ENCODE data around the gene C12orf60. TPM values are rescaled to one million over a fixed set of nuclear protein-coding genes. Genes with fewer than 3 reads are reported as not detected.

Gene C12orf60
- total RNA-seq, 1 experiment from 2014 or later, result 3.5 TPM

- H3K4me1 ChIP-seq (ENCODE audit: control insufficient read depth in 1 of 2, insufficient read depth in 2 of 2, low read length in 2 of 2), result peaks cover 0 to 13% of the 10 kb centered on the region in 2 experiments; a peak in 3 of 4 replicates
- no peaks in the 10 kb centered on the region for H3K79me2 ChIP-seq (ENCODE audit: insufficient read depth, low read length)
- no peaks in the 10 kb centered on the region for H3K27me3 ChIP-seq (ENCODE audit: insufficient read depth, low read length)
- H4K20me1 ChIP-seq (ENCODE audit: insufficient read depth), result no peaks in the 10 kb centered on the region
- BruUV-seq (replicated peaks), result no TSS peak
- POLR2A ChIA-PET, result no interaction called here
- H3K4me2 ChIP-seq (ENCODE audit: low read length), result no peak overlapping the region
- no peaks in the 10 kb centered on the region for H3K36me3 ChIP-seq (ENCODE audit: control insufficient read depth in 1 of 2, insufficient read depth in 2 of 2, low read length in 2 of 2)
- no peak overlapping the region for H3K27ac ChIP-seq (ENCODE audit: low read depth, low read length)
- H3K4me3 ChIP-seq (replicated peaks in 1 of 2; ENCODE audit: low read depth in 1 of 2, low read length in 2 of 2), result no peak overlapping the region
- no peak for ATAC-seq
- H3K9ac ChIP-seq (ENCODE audit: low read length), result no peak overlapping the region
- TF ChIP-seq, protein P1, sequence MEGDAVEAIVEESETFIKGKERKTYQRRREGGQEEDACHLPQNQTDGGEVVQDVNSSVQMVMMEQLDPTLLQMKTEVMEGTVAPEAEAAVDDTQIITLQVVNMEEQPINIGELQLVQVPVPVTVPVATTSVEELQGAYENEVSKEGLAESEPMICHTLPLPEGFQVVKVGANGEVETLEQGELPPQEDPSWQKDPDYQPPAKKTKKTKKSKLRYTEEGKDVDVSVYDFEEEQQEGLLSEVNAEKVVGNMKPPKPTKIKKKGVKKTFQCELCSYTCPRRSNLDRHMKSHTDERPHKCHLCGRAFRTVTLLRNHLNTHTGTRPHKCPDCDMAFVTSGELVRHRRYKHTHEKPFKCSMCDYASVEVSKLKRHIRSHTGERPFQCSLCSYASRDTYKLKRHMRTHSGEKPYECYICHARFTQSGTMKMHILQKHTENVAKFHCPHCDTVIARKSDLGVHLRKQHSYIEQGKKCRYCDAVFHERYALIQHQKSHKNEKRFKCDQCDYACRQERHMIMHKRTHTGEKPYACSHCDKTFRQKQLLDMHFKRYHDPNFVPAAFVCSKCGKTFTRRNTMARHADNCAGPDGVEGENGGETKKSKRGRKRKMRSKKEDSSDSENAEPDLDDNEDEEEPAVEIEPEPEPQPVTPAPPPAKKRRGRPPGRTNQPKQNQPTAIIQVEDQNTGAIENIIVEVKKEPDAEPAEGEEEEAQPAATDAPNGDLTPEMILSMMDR (IDR thresholded peaks at IDR 0.05 in 2 of 3, conservative IDR thresholded peaks at IDR 0.05 in 1 of 3; ENCODE audit: borderline replicate concordance in 1 of 3, insufficient read depth in 1 of 3, low read depth in 2 of 3, low read length in 2 of 3), result no peak
- TF ChIP-seq POLR2AphosphoS5 (IDR thresholded peaks at IDR 0.05; ENCODE audit: low read depth, low read length) (no peak), CEBPB (IDR thresholded peaks at IDR 0.05; ENCODE audit: low read depth) (no peak), TCF7L2 (IDR thresholded peaks at IDR 0.05; ENCODE audit: borderline replicate concordance, extremely low read depth, insufficient read depth, insufficient read length) (no peak)
- TF ChIP-seq, protein P2, sequence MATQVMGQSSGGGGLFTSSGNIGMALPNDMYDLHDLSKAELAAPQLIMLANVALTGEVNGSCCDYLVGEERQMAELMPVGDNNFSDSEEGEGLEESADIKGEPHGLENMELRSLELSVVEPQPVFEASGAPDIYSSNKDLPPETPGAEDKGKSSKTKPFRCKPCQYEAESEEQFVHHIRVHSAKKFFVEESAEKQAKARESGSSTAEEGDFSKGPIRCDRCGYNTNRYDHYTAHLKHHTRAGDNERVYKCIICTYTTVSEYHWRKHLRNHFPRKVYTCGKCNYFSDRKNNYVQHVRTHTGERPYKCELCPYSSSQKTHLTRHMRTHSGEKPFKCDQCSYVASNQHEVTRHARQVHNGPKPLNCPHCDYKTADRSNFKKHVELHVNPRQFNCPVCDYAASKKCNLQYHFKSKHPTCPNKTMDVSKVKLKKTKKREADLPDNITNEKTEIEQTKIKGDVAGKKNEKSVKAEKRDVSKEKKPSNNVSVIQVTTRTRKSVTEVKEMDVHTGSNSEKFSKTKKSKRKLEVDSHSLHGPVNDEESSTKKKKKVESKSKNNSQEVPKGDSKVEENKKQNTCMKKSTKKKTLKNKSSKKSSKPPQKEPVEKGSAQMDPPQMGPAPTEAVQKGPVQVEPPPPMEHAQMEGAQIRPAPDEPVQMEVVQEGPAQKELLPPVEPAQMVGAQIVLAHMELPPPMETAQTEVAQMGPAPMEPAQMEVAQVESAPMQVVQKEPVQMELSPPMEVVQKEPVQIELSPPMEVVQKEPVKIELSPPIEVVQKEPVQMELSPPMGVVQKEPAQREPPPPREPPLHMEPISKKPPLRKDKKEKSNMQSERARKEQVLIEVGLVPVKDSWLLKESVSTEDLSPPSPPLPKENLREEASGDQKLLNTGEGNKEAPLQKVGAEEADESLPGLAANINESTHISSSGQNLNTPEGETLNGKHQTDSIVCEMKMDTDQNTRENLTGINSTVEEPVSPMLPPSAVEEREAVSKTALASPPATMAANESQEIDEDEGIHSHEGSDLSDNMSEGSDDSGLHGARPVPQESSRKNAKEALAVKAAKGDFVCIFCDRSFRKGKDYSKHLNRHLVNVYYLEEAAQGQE (IDR thresholded peaks at IDR 0.05; ENCODE audit: low read depth), result no peak
- RAD21 ChIA-PET (ENCODE audit: low non-redundant PET in 1 of 2, low total read pairs in 2 of 2, uncharacterized antibody in 2 of 2, unreplicated experiment in 2 of 2), result no interaction called here
- no peak for DNase-seq (ENCODE audit: low read depth, low spot score)
- no peaks in the 10 kb centered on the region for H3K9me3 ChIP-seq (ENCODE audit: control insufficient read depth in 1 of 2, insufficient read depth in 1 of 2, low read depth in 1 of 2, low read length in 2 of 2)
- H2AFZ ChIP-seq (ENCODE audit: low read depth, low read length, poor library complexity, severe bottlenecking), result no peak overlapping the region
- CTCF ChIA-PET, result no interaction called here
- intact Hi-C loops (cut with micrococcal nuclease), result no loop called here
- no peaks in the 10 kb centered on the region for H3K9me2 ChIP-seq (ENCODE audit: insufficient read depth)
Measured at GRCh38 chr12:14767617-14768016, 35.9 kb upstream of the C12orf60 start.
